ENCODE data around the gene SRBD1.

DNA sequence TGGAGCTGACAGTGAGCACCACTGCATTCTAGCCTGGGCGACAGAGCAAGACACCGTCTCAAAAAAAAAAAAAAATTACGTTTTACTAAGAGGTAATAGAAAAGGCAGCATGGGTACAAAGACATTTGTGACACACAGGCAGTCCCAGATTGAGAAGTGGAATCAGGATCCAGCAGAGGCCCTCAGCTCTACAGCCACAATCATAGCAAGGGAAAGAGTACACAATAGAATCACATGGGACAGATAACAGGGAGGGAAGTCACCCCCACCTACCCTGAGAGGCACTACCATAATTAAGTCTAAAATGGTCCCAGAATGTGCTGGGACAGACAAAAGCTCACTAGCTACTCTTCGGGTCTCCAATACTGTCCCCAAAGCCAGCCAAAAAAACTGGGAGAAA is 12.5 kb downstream of the SRBD1 start:
- TF ChIP-seq, protein P1, sequence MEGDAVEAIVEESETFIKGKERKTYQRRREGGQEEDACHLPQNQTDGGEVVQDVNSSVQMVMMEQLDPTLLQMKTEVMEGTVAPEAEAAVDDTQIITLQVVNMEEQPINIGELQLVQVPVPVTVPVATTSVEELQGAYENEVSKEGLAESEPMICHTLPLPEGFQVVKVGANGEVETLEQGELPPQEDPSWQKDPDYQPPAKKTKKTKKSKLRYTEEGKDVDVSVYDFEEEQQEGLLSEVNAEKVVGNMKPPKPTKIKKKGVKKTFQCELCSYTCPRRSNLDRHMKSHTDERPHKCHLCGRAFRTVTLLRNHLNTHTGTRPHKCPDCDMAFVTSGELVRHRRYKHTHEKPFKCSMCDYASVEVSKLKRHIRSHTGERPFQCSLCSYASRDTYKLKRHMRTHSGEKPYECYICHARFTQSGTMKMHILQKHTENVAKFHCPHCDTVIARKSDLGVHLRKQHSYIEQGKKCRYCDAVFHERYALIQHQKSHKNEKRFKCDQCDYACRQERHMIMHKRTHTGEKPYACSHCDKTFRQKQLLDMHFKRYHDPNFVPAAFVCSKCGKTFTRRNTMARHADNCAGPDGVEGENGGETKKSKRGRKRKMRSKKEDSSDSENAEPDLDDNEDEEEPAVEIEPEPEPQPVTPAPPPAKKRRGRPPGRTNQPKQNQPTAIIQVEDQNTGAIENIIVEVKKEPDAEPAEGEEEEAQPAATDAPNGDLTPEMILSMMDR (IDR thresholded peaks at IDR 0.05; ENCODE audit: borderline replicate concordance, extremely low read depth, low read length, poor library complexity, severe bottlenecking), result no peak
- TF ChIP-seq EZH2 (IDR thresholded peaks at IDR 0.05; ENCODE audit: borderline replicate concordance, low read depth, low read length, severe bottlenecking), result no peak
